ENCODE measurements around the gene ZNF256. TPM values are rescaled to one million over a fixed set of nuclear protein-coding genes. Genes with fewer than 3 reads are reported as not detected.

ZNF256 gene
- total RNA-seq: 6.0 and 6.3 TPM in 2 replicates
- long read RNA-seq, transcript ZNF256-202 (2 exons, 1,958 nt): minor isoform, 5 of 30 reads
- long read RNA-seq, transcript ZNF256-201 (3 exons, 2,172 nt): major isoform, 24 of 30 reads
- long read RNA-seq, partial matches to known transcripts: 0 of 30 reads
- long read RNA-seq, other reads (novel, unspliced or antisense): 1 of 30 reads

DNA sequence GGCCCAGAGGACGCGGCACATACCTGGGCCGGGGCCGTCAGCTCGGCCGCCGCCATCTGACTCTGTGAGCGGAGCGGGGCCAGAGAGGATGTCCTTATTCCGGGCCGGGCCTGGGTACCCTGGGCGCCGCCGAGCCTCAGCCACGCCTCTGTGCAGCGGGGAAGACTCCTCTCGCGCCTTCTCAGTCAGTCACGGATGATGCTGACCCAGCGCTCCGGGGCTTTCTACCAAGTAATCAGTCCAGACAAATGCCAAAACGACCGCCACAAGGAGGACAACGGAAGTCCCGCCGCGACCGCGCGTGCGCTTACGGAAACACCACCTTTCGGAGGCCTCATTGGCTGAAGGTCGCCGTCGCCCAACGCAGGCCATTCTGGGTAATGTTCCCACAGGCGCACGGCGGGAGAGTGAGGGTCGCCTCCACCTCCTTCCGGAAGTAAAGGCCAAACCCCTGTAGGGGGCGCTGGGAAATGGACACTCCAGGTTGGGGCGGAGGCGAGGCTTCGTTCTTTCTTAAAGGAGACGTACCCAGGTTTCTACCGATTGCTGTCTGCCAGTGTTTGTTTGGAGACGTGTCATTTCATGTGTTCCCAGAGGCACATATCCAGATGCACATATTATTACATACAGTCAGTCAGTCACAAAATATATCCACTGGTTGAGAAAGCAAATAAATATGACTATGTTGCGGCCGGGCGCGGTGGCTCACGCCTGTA, at the start of gene ZNF256:
TSS of gene ZNF256 (minus strand) at position 288 of the 716 bp plus-strand sequence. CDS start at position 56, 232 bp downstream.
- TF ChIP-seq, protein P1, sequence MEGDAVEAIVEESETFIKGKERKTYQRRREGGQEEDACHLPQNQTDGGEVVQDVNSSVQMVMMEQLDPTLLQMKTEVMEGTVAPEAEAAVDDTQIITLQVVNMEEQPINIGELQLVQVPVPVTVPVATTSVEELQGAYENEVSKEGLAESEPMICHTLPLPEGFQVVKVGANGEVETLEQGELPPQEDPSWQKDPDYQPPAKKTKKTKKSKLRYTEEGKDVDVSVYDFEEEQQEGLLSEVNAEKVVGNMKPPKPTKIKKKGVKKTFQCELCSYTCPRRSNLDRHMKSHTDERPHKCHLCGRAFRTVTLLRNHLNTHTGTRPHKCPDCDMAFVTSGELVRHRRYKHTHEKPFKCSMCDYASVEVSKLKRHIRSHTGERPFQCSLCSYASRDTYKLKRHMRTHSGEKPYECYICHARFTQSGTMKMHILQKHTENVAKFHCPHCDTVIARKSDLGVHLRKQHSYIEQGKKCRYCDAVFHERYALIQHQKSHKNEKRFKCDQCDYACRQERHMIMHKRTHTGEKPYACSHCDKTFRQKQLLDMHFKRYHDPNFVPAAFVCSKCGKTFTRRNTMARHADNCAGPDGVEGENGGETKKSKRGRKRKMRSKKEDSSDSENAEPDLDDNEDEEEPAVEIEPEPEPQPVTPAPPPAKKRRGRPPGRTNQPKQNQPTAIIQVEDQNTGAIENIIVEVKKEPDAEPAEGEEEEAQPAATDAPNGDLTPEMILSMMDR (IDR thresholded peaks at IDR 0.05): peak; percentile 64
- H3K9me3 Mint-ChIP-seq (ENCODE audit: unreplicated experiment): peaks cover 29% of the 10 kb centered on the region
- DNase-seq (ENCODE audit: extremely low spot score, unreplicated experiment): peak; percentile 97
- H3K27ac Mint-ChIP-seq (ENCODE audit: unreplicated experiment): peak within 1 kb of the TSS; percentile 94
- H3K36me3 Mint-ChIP-seq (ENCODE audit: unreplicated experiment): peaks cover 33% of the 10 kb centered on the region
- H3K4me3 Mint-ChIP-seq (ENCODE audit: unreplicated experiment): peak within 1 kb of the TSS; percentile 95
- peaks cover 15% of the 10 kb centered on the region for H3K4me1 Mint-ChIP-seq (ENCODE audit: unreplicated experiment)
- no peaks in the 10 kb centered on the region for H3K27me3 Mint-ChIP-seq (ENCODE audit: unreplicated experiment)

DNA sequence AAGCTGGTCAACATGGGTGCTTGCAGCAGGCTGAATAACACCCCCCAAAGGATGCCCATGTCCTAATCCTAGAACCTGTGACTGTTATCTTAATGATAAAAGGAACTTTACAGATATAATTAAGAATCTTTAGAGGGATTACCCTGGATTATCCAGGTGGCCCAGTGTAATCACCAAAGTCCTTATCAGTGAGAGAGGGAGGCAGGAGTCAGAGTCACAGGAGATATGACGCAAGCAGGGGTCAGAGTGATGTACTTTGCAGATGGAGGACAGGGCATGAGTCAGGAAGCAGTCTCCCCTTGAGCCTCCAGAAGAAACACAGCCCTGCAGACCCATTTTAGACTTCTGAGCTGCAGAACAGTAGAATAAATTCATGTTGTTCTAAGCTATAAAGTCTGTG, 45.3 kb upstream of the ZNF256 start:
- Mint-ChIP-seq H3K9me3 (ENCODE audit: unreplicated experiment) (peaks cover 41% of the 10 kb centered on the region), H3K4me3 (ENCODE audit: unreplicated experiment) (no peak overlapping the region), H3K27me3 (ENCODE audit: unreplicated experiment) (no peaks in the 10 kb centered on the region), H3K27ac (ENCODE audit: unreplicated experiment) (no peak overlapping the region), H3K36me3 (ENCODE audit: unreplicated experiment) (peaks cover 84% of the 10 kb centered on the region), H3K4me1 (ENCODE audit: unreplicated experiment) (no peaks in the 10 kb centered on the region)
- no peak for DNase-seq (ENCODE audit: extremely low spot score, unreplicated experiment)
- TF ChIP-seq, protein P1 (IDR thresholded peaks at IDR 0.05): no peak

DNA sequence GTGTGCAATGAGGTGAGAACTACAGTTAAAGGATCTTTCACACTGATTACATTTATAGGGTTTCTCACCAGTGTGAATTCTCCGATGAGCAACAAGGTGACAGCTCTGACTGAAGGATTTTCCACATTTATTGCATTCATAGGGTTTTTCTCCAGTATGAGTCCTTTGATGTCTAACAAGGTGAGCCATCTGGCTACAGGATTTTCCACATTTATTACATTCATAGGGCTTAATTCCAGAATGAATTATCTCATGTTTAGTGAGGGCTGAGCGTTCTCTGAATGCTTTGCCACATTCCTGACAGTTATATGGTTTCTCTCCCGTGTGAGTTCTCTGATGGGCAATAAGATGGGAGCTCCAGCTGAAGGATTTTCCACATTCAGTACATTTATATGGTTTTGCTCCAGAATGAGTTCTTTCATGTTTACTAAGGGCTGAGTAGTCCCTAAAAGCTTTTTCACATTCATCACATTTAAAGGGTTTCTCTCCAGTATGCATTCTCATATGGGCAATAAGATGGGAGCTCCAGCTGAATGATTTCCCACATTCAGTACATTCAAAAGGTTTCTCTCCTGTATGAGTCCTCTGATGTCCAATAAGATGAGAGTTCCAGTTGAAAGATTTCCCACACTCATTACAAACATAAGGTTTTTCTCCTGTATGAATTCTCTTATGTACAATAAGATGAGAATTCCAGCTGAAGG, 31.2 kb upstream of the ZNF256 start:
- Mint-ChIP-seq H3K27me3 (ENCODE audit: unreplicated experiment) (no peaks in the 10 kb centered on the region), H3K36me3 (ENCODE audit: unreplicated experiment) (peaks cover 91% of the 10 kb centered on the region), H3K27ac (ENCODE audit: unreplicated experiment) (no peak overlapping the region), H3K4me3 (ENCODE audit: unreplicated experiment) (no peak overlapping the region), H3K9me3 (ENCODE audit: unreplicated experiment) (peaks cover 70% of the 10 kb centered on the region), H3K4me1 (ENCODE audit: unreplicated experiment) (no peaks in the 10 kb centered on the region)
- TF ChIP-seq, protein P1 (IDR thresholded peaks at IDR 0.05): no peak
- DNase-seq (ENCODE audit: extremely low spot score, unreplicated experiment): no peak

- TF ChIP-seq, protein P1 (IDR thresholded peaks at IDR 0.05): no peak
- Mint-ChIP-seq H3K4me3 (ENCODE audit: unreplicated experiment) (no peak within 1 kb of the TSS), H3K4me1 (ENCODE audit: unreplicated experiment) (no peaks in the 10 kb centered on the region), H3K27me3 (ENCODE audit: unreplicated experiment) (no peaks in the 10 kb centered on the region), H3K27ac (ENCODE audit: unreplicated experiment) (no peak within 1 kb of the TSS), H3K9me3 (ENCODE audit: unreplicated experiment) (peaks cover 62% of the 10 kb centered on the region), H3K36me3 (ENCODE audit: unreplicated experiment) (peaks cover 54% of the 10 kb centered on the region)
- no peak for DNase-seq (ENCODE audit: extremely low spot score, unreplicated experiment)
Observed at GRCh38 chr19:57974434-57974833, 26.9 kb upstream of the ZNF256 start, which contains the start of gene C19orf18. TSS of gene C19orf18 (minus strand) at chr19:57974534. CDS start at chr19:57974432, 102 bp downstream.

DNA sequence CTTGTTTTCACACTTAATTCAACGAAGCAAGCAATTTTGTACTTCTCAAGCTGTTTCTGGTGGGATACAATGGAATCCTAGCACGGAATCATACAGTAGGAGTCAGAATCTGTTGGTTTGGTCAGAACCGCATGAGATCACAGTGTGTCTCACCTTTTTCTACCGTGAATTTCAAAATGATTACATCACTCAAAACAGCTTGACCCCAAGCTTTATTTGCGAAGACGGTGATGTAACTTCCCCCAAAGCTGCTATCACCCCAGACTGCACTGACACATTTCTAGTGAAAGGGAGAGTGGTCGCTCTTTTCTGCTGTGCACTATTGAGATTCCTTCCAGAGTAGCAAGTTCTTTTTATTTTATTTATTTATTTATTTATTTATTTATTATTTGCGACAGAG, 17.3 kb upstream of the ZNF256 start:
- TF ChIP-seq, protein P1 (IDR thresholded peaks at IDR 0.05): no peak
- DNase-seq (ENCODE audit: extremely low spot score, unreplicated experiment): no peak
- peaks cover 26% of the 10 kb centered on the region for H3K9me3 Mint-ChIP-seq (ENCODE audit: unreplicated experiment)

More for the DNA sequence above, 17.3 kb upstream of the ZNF256 start:
- H3K4me1 Mint-ChIP-seq (ENCODE audit: unreplicated experiment): no peaks in the 10 kb centered on the region
- H3K27me3 Mint-ChIP-seq (ENCODE audit: unreplicated experiment): no peaks in the 10 kb centered on the region
- no peak overlapping the region for H3K27ac Mint-ChIP-seq (ENCODE audit: unreplicated experiment)
- peaks cover 14% of the 10 kb centered on the region for H3K36me3 Mint-ChIP-seq (ENCODE audit: unreplicated experiment)
- H3K4me3 Mint-ChIP-seq (ENCODE audit: unreplicated experiment): no peak overlapping the region
